ENCODE measurements around the gene GMPR2. TPM values are rescaled to one million over a fixed set of nuclear protein-coding genes. Genes with fewer than 3 reads are reported as not detected.

Gene GMPR2
- total and polyA plus RNA-seq, 2 experiments from 2014 or later, result 55.0 to 70.9 TPM

- no peaks in the 10 kb centered on the region for H3K9me2 ChIP-seq (ENCODE audit: insufficient read depth)
- no peaks in the 10 kb centered on the region for H3K79me2 ChIP-seq (ENCODE audit: insufficient read depth)
- H3K4me3 ChIP-seq, result no peak overlapping the region
- H3K4me2 ChIP-seq (ENCODE audit: unreplicated experiment), result no peak overlapping the region
- H3K4me1 ChIP-seq (ENCODE audit: insufficient read depth), result peaks cover 7% of the 10 kb centered on the region
- no peaks in the 10 kb centered on the region for H3K9me3 ChIP-seq (ENCODE audit: low read depth)
- WGBS, 2 experiments (ENCODE audit: low coverage in 1 of 2, low lambda C conversion rate in 2 of 2, missing lambda C conversion rate in 2 of 2), result 90% methylated on average over 20 of the region's 20 CpGs
- DNase-seq, result no peak
- H4K20me1 ChIP-seq (ENCODE audit: insufficient read depth), result no peaks in the 10 kb centered on the region
- H3F3A ChIP-seq (ENCODE audit: insufficient read depth), result no peaks in the 10 kb centered on the region
- TF ChIP-seq EZH2phosphoT487 (IDR thresholded peaks at IDR 0.05; ENCODE audit: insufficient read depth, low read depth), result no peak
- no peak for TF ChIP-seq EZH2 (IDR thresholded peaks at IDR 0.05; ENCODE audit: insufficient read depth, poor library complexity, severe bottlenecking)
- no peak overlapping the region for H3K27ac ChIP-seq
- in situ Hi-C loops (cut with MboI), result no loop called here
- no peaks in the 10 kb centered on the region for H3K36me3 ChIP-seq (ENCODE audit: low read depth)
- H3K27me3 ChIP-seq (replicated peaks; ENCODE audit: insufficient read depth), result no peaks in the 10 kb centered on the region
- H3K9ac ChIP-seq, result no peak overlapping the region
- H2AFZ ChIP-seq, result no peak overlapping the region
Measured at GRCh38 chr14:24261256-24261968, 28.7 kb downstream of the GMPR2 start.

DNA sequence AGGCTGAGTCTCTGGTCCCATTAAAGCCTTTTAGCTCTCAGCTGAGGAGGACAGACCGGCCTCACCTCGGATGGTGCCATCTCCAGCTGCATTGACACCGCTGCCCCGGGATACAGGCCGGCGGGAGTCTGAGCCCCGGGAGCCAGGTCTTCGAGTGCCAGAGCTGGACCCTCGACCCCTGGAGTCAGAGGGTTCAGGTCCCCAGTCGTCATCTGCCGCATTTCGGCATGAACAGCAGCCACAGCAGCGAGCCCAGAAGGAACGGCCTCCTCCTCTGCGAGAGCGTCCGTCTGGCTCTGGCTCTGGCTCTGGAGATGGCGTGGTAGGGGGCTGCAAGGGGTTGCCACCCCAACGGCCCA is 29.2 kb downstream of the GMPR2 start:
- no peak overlapping the region for H3K27ac ChIP-seq
- no peaks in the 10 kb centered on the region for H3K27me3 ChIP-seq (replicated peaks; ENCODE audit: insufficient read depth)
- peaks cover 7% of the 10 kb centered on the region for H3K4me1 ChIP-seq (ENCODE audit: insufficient read depth)
- H4K20me1 ChIP-seq (ENCODE audit: insufficient read depth), result no peaks in the 10 kb centered on the region
- no peaks in the 10 kb centered on the region for H3K9me3 ChIP-seq (ENCODE audit: low read depth)
- WGBS, 2 experiments (ENCODE audit: low coverage in 1 of 2, low lambda C conversion rate in 2 of 2, missing lambda C conversion rate in 2 of 2), result 86 to 87% methylated on average over 19 of the region's 19 CpGs
- no peaks in the 10 kb centered on the region for H3K36me3 ChIP-seq (ENCODE audit: low read depth)
- H3K79me2 ChIP-seq (ENCODE audit: insufficient read depth), result no peaks in the 10 kb centered on the region
- no peak overlapping the region for H3K4me3 ChIP-seq
- H3K9me2 ChIP-seq (ENCODE audit: insufficient read depth), result no peaks in the 10 kb centered on the region
- H3F3A ChIP-seq (ENCODE audit: insufficient read depth), result no peaks in the 10 kb centered on the region
- H2AFZ ChIP-seq, result no peak overlapping the region
- H3K9ac ChIP-seq, result no peak overlapping the region
- TF ChIP-seq EZH2phosphoT487 (IDR thresholded peaks at IDR 0.05; ENCODE audit: insufficient read depth, low read depth), result no peak
- no peak for TF ChIP-seq EZH2 (IDR thresholded peaks at IDR 0.05; ENCODE audit: insufficient read depth, poor library complexity, severe bottlenecking)
- DNase-seq, result no peak
- in situ Hi-C loops (cut with MboI), result no loop called here
- no peak overlapping the region for H3K4me2 ChIP-seq (ENCODE audit: unreplicated experiment)

DNA sequence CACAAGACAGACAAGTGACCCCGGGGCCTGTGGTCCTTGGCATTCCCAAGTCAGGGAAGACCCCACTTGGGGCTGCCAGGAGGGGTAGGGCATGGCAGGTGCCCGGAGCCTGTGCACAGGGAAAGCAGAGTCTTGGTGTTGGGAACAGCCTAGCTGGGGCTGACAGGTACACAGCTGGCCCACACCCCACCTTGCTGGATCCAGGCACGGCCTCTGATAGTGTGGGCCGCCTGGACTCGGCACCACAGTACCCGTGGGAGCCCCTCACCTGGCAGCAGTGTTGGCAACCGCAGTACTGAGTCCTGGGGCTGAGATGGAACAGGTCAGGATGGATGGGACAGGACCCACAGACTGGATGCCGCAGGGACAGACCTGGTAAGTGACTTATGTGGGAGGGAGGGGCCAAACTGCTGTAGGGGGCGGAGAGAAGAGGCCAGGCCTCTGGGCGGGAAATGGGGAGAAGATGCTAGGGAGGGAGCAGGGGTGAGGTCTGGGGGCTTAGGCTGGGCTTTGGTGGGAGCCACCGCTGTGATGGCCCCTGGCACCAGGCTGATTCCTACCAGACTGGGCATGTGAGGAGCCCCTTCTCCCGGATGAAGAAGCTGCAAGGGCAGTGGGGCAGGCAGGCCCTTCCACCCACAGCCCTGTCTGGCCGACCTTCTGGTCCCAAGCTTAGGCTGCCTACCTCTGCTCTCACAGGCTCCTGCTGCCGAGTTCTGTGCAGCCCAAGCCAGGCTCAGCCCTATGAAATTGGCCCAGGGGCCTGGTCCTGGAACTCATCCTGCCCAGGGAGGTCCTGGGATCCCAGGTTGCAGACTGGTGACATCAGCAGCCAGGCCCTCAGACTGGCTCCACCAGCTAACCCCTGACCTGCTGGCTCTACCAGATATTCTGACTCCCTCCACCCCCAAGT is 30.3 kb downstream of the GMPR2 start, which contains the start of gene TGM1:
Gene TGM1 (minus strand): TSS at position 357 of the 913 bp plus-strand sequence. CDS start 825 bp downstream, outside the sequence.
- H3K79me2 ChIP-seq (ENCODE audit: insufficient read depth), result no peaks in the 10 kb centered on the region
- H3K4me2 ChIP-seq (ENCODE audit: unreplicated experiment), result no peak within 1 kb of the TSS
- H3F3A ChIP-seq (ENCODE audit: insufficient read depth), result no peaks in the 10 kb centered on the region
- H4K20me1 ChIP-seq (ENCODE audit: insufficient read depth), result no peaks in the 10 kb centered on the region
- no peak for TF ChIP-seq EZH2phosphoT487 (IDR thresholded peaks at IDR 0.05; ENCODE audit: insufficient read depth, low read depth)
- no peak for TF ChIP-seq EZH2 (IDR thresholded peaks at IDR 0.05; ENCODE audit: insufficient read depth, poor library complexity, severe bottlenecking)
- no peak within 1 kb of the TSS for H3K9ac ChIP-seq
- no peak within 1 kb of the TSS for H3K4me3 ChIP-seq
- in situ Hi-C loops (cut with MboI), result no loop called here
- H3K27me3 ChIP-seq (replicated peaks; ENCODE audit: insufficient read depth), result no peaks in the 10 kb centered on the region
- H2AFZ ChIP-seq, result no peak within 1 kb of the TSS
- no peaks in the 10 kb centered on the region for H3K9me2 ChIP-seq (ENCODE audit: insufficient read depth)
- H3K4me1 ChIP-seq (ENCODE audit: insufficient read depth), result peaks cover 7% of the 10 kb centered on the region
- H3K36me3 ChIP-seq (ENCODE audit: low read depth), result no peaks in the 10 kb centered on the region
- H3K27ac ChIP-seq, result no peak within 1 kb of the TSS
- WGBS, 2 experiments (ENCODE audit: low coverage in 1 of 2, low lambda C conversion rate in 2 of 2, missing lambda C conversion rate in 2 of 2), result 68 to 70% methylated on average over 13 to 14 of the region's 14 CpGs
- no peak for DNase-seq
- no peaks in the 10 kb centered on the region for H3K9me3 ChIP-seq (ENCODE audit: low read depth)

GRCh38 chr14:24263848-24264247 is 31.1 kb downstream of the GMPR2 start:
- H3K4me2 ChIP-seq (ENCODE audit: unreplicated experiment), result no peak overlapping the region
- no peaks in the 10 kb centered on the region for H3K27me3 ChIP-seq (replicated peaks; ENCODE audit: insufficient read depth)
- no peaks in the 10 kb centered on the region for H3K9me3 ChIP-seq (ENCODE audit: low read depth)
- H3K4me1 ChIP-seq (ENCODE audit: insufficient read depth), result peaks cover 7% of the 10 kb centered on the region
- no peak for DNase-seq
- H4K20me1 ChIP-seq (ENCODE audit: insufficient read depth), result no peaks in the 10 kb centered on the region
- no peak for TF ChIP-seq EZH2 (IDR thresholded peaks at IDR 0.05; ENCODE audit: insufficient read depth, poor library complexity, severe bottlenecking)
- no peak for TF ChIP-seq EZH2phosphoT487 (IDR thresholded peaks at IDR 0.05; ENCODE audit: insufficient read depth, low read depth)
- no peaks in the 10 kb centered on the region for H3K79me2 ChIP-seq (ENCODE audit: insufficient read depth)
- no peaks in the 10 kb centered on the region for H3K9me2 ChIP-seq (ENCODE audit: insufficient read depth)
- WGBS, 2 experiments (ENCODE audit: low coverage in 1 of 2, low lambda C conversion rate in 2 of 2, missing lambda C conversion rate in 2 of 2), result 65 to 76% methylated on average over 6 of the region's 6 CpGs
- in situ Hi-C loops (cut with MboI), result no loop called here
- H2AFZ ChIP-seq, result no peak overlapping the region
- H3K4me3 ChIP-seq, result no peak overlapping the region
- no peaks in the 10 kb centered on the region for H3F3A ChIP-seq (ENCODE audit: insufficient read depth)
- H3K36me3 ChIP-seq (ENCODE audit: low read depth), result no peaks in the 10 kb centered on the region
- H3K9ac ChIP-seq, result no peak overlapping the region
- no peak overlapping the region for H3K27ac ChIP-seq
